HG03108 (cell line): ENCODE data around the gene HSD17B11.
"Not testable (repeated sequence)": the region's sequence is repeated elsewhere in the genome, so short reads cannot be mapped to it uniquely, and the experiment has no call there.

Experiments used
- ATAC-seq: cut with Tn5 transposase; IDR thresholded peaks from one replicate; pipeline ENCODE4 v1.9.1; 2021; ENCODE audit warnings: moderate library complexity; ENCODE audit not compliant: unreplicated experiment

HSD17B11 gene

DNA sequence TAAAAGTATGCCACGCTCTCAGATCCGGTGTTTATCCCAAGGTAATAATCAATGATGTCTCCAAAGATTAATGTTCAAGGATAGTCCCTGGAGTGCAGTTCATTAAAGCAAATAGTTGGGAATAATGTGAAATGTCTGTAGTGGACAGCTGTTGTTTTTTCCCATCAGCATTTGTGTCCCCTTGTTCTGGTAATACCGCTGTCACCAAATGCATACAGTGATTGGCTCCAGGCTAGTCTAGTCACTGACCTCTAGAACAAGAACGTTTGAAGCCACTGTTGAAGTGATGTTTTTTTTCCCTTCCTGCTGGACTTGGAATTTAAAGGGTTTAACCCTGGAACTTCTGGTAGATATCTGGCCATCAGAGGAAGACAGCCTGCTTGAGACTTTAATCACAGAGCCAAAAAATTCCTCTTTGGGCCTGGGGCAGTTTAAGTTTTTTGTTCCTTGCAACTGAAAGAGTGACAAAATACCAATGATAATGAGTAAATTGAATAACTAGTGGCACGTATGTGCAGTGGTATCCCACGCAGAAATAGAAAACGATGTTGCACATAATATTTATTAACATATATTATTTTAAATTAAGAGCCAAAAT is 30.6 kb downstream of the HSD17B11 start:
- ATAC-seq, result no peak

- no peak for ATAC-seq
These were observed 31.7 kb downstream of the HSD17B11 start for GRCh38 chr4:87359258-87359657.

DNA sequence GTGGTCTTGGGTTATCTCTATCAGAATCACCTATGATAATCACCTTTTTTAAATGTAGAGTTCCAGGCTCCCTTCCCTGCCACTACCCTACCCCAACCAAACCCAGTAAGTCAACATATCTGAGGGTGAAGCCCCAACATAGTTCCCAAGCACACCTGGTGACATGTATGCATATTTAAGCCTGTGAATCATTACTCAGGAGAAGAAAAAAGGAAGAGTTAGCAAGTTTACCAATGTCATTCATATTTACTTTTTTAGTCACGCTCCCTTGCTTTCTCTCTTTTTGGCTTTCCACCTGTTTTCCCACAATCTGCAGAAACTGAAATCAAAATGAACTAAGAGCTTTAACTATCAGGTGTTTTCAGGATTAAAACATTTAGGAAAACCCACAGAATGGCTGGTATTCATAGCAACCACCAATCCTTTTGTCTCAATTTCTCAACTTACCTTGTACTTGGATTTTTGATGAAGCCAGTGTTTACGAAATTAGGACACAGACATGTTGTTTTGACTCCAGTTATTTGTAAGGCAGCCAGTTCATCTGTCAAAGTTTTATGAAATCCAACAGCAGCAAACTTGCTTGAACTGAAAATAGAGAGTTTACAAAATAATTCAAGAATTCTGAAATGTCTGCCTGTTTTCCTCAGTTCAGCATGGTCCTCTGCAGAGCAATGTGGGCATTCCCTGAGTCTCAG is 34.0 kb downstream of the HSD17B11 start:
- ATAC-seq, result no peak

GRCh38 chr4:87354168-87355102 is 36.6 kb downstream of the HSD17B11 start:
- no peak for ATAC-seq

- ATAC-seq, result peak; percentile 64
These were observed 37.4 kb downstream of the HSD17B11 start for GRCh38 chr4:87353592-87353991.

DNA sequence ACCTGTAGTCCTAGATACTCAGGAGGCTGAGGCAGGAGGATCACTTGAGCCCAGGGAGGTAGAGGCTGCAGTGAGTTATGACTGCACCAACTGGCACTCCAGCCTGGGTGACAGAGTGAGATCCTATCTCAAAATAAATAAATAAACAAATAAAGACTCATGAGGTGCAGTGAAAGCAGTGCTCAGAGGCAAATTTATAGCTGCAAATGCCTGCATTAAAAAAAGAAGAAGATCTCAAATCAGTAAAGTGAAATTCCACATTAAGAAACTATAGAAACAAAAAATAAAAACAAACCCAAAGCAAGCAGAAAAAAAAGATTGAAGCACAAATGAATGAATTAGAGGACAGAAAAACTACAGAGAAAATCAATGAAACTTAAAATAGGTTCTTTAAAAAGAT is 45.8 kb downstream of the HSD17B11 start:
- ATAC-seq, result no peak

GRCh38 chr4:87342872-87343271 is 48.1 kb downstream of the HSD17B11 start:
- ATAC-seq, result no peak

- ATAC-seq, result not testable (repeated sequence)
These were observed 48.9 kb downstream of the HSD17B11 start for GRCh38 chr4:87341954-87342635.

GRCh38 chr4:87339440-87339839 is 51.5 kb downstream of the HSD17B11 start:
- ATAC-seq, result no peak

DNA sequence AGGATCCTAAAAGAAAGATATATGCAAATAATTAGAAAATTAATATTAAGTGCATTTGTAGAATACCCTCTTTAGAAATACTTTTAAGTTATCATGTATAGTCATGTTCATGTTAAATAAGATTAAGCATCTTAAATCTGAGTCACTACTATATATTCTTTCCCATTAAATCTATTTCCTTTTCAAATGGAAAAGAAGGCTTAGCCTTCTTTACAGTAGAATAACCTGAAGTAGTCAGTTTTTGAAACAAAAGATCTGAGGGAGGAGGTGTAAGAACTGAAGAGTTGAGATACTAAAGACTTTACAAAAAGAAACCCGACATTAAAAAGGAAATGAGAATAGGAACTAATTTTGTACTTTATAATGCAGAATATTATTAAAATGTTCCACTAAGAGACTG is 53.6 kb downstream of the HSD17B11 start:
- ATAC-seq, result no peak

DNA sequence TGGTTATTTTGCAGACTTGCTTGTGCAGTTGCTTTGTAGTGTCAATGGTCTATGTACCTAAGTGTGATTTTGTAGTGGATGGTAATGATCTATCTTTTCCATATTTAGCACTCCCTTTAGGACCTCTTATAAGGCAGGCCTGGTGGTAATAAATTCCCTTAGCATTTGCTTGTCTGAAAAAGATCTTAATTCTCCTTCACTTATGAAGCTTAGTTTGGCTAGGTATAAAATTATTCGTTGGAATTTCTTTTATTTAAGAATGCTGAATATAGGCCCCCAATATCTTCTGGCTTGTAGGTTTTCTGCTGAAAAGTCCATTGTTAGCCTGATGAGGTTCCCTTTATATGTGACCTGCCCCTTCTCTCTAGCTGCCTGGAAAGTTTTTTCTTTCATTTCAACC is 57.7 kb downstream of the HSD17B11 start:
- ATAC-seq, result no peak

- no peak for ATAC-seq
These were observed 60.2 kb downstream of the HSD17B11 start for GRCh38 chr4:87330761-87331160.

GRCh38 chr4:87327136-87327535 is 63.9 kb downstream of the HSD17B11 start:
- no peak for ATAC-seq

DNA sequence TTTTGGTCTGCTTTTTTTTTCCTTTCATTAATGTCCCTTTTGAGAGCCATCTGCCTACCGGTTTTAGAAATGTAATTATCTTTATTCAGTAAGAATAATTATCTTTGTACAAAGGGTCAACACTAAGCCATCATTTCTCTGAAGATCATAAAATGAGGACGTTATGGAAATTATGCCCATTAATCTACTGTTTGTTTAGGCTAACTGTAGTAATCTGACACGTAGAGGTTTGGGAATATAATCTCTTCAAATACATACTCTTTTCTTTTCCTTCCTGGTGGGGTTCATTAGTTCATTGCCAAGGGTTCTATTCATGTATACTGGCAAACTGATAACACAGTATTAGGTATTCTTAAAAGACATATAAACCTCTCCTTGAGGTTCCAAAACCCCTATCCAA is 64.5 kb downstream of the HSD17B11 start:
- ATAC-seq, result no peak

- no peak for ATAC-seq
These were observed 68.2 kb downstream of the HSD17B11 start, which contains the start of gene HSD17B13 for GRCh38 chr4:87322754-87323153. HSD17B13 (minus strand) TSS chr4:87322882; CDS start chr4:87322841, 41 bp downstream.

- ATAC-seq, result no peak
These were observed 69.1 kb downstream of the HSD17B11 start for GRCh38 chr4:87321888-87322287.

DNA sequence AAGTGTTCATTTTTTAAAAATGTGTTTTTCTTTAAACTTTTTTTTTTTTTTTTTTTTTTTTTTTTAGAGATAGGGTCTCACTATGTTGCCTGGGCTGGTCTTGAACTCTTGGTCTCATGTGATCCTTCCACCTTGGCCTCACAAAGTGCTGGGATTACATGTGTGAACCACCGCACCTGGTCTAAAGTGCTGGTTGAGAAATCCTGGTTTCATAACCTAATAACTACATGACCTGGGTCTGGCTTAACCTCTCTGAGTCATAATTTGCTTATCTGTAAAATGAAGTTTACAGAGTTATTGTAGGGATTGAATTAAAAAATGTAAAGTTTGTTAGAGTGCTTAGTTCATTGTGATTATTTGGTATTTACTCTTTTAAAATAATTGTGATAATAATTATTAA is 73.5 kb downstream of the HSD17B11 start:
- ATAC-seq, result no peak

GRCh38 chr4:87316961-87317360 is 74.0 kb downstream of the HSD17B11 start:
- no peak for ATAC-seq

DNA sequence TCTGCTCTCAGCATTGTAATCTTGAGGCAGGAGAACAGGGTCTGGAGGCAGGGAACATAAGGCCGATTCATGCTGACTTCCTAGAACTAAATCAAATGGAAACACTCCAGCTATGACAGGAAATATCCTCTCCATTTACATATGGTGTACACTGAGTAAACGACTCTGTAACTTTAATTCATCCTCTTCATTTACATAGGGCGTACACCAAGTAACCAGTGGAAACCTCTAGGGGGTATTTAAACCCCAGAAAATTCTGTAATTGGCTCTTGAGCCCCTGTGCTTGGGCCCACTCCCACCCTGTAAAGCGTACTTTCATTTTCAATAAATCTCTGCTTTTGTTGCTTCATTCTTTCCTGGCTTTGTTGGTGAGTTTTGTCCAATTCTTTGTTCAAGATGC is 76.0 kb downstream of the HSD17B11 start:
- ATAC-seq, result not testable (repeated sequence)

DNA sequence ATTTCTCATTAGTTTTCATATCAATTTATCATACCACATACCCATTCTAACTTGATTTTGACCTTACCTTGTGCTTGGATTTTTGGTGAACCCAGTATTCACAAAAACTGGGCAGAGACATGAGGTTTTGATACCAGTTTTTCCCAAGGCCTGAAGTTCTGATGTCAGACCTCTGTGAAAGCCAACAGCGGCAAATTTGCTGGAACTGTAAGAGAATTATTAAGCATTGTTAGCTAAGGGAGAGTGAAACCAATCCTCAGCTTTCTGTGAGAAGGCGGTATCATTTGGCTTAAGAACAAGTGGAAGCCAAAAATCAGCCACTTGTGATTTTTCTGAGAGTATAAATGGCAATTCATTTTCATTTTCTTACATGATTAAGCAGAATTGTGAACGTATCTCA is 77.2 kb downstream of the HSD17B11 start:
- ATAC-seq, result no peak

DNA sequence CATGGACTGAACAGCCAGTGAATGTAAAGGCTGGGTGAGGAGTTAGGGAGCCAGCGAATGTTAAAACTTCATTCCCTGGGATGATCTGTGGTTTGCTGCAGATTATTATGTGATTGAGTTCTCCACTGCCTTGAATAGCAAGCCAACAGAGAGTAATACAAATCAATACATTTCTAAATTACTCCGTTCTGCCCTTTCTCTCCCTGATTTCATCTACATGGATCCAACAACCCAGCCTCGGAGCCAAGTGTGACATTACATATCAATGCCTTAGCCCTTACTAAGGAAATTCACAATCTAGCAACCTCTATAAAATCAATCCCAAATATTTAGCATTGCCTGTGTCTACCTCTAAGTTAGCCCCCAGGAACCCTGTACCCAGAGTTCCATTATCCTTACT is 79.3 kb downstream of the HSD17B11 start:
- no peak for ATAC-seq
